AG04449 (cell line): ENCODE results near the gene PCMTD2.

Experiments
- CTCF ChIA-PET: fragments of 350-600 bp; formaldehyde crosslinking; extraction: SDS; loops from one replicate; lab custom pipeline; 2021; ENCODE audit warnings: antibody characterized with exemption; lab: Yijun Ruan, JAX
- POLR2A ChIA-PET: fragments of 400-600, 350-600 bp; formaldehyde crosslinking; extraction: SDS; loops from one replicate; lab custom pipeline; 2020; ENCODE audit warnings: antibody characterized with exemption, inconsistent platforms; lab: Yijun Ruan, JAX
- DNase-seq: peaks from one replicate; pipeline ENCODE4 v3.0.0-alpha.2; 2010; ENCODE audit warnings: low read depth, low spot score
- H3K4me3 ChIP-seq: 2 replicates; pipeline ENCODE4 v1.5.1; 2011; ENCODE audit warnings: low read depth, mild to moderate bottlenecking, control low read depth, low read length
- CTCF ChIP-seq: IDR thresholded peaks from one replicate; pipeline ENCODE4 v1.5.1; 2011; ENCODE audit warnings: mild to moderate bottlenecking, moderate library complexity, low read length, control low read depth, inconsistent platforms; ENCODE audit not compliant: insufficient read depth; ENCODE audit errors: missing control alignments

PCMTD2 gene

GRCh38 chr20:64245746-64246595, 9.6 kb upstream of the PCMTD2 start:
- TF ChIP-seq CTCF = no peak
- ChIA-PET POLR2A (interaction anchor here (1.2 kb wide), 1 partner anchor 10 kb away, joined by 3 read pairs; the partner anchor contains the start of gene PCMTD2), CTCF (no interaction called here)
- no peak overlapping the region for H3K4me3 ChIP-seq
- no peak for DNase-seq

GRCh38 chr20:64246616-64247306, 8.8 kb upstream of the PCMTD2 start:
- CTCF ChIA-PET = no interaction called here
- POLR2A ChIA-PET = interaction anchor here (1.2 kb wide), 1 partner anchor 9 kb away, joined by 3 read pairs; the partner anchor contains the start of gene PCMTD2
- no peak for TF ChIP-seq CTCF
- no peak overlapping the region for H3K4me3 ChIP-seq
- no peak for DNase-seq

GRCh38 chr20:64247307-64247618, 8.3 kb upstream of the PCMTD2 start:
- H3K4me3 ChIP-seq = no peak overlapping the region
- TF ChIP-seq CTCF = no peak
- ChIA-PET CTCF (no interaction called here), POLR2A (no interaction called here)
- DNase-seq = no peak

- no peak for DNase-seq
- ChIA-PET POLR2A (no interaction called here), CTCF (no interaction called here)
- TF ChIP-seq CTCF = no peak
- no peak overlapping the region for H3K4me3 ChIP-seq
These were observed 7.3 kb upstream of the PCMTD2 start for GRCh38 chr20:64247970-64248841.

GRCh38 chr20:64250027-64250426, 5.5 kb upstream of the PCMTD2 start:
- CTCF ChIA-PET = interaction anchor here (1.2 kb wide), 1 partner anchor 18 kb away, joined by 3 read pairs; no protein-coding TSS in a partner anchor
- TF ChIP-seq CTCF = no peak
- no peak overlapping the region for H3K4me3 ChIP-seq
- no peak for DNase-seq
- POLR2A ChIA-PET = no interaction called here
